Stimulated activated CD8-positive, alpha-beta memory T cell treated with anti-CD3 and anti-CD28 coated beads, Interleukin-15, amount 100 ng/mL, for 48 hours (primary cell): ENCODE results near the gene DENND4A.
"Not testable (repeated sequence)": the region's sequence is repeated elsewhere in the genome, so short reads cannot be mapped to it uniquely, and the experiment has no call there.

Source experiments
- DNase-seq, 2 donors: peaks; one replicate each; pipeline ENCODE4 v3.0.0-alpha.2; 2020; ENCODE audit warnings: low read depth in 2 of 2

The DENND4A gene

GRCh38 chr15:65757256-65757655 is 34.8 kb downstream of the DENND4A start:
- DNase-seq = no peak

GRCh38 chr15:65752151-65752700 is 39.9 kb downstream of the DENND4A start:
- DNase-seq = no peak

DNA sequence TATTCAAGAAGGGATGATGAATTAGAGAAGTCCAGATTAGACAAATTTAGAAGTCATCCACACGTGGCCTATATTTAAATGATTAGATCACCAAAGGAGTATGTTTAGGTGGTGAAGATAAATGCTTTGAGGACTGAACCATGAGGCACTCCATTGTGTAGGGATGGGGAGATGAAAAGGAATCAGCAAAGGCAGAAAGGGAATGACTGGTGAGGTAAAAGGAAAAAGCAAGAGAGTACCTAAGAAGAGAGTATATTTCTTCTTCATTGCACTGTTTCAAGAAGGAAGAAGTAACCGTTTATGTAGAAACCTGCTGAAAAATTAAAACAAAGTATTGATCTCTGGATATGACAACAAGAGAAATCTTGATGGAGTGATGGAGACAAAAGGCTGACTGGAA is 40.7 kb downstream of the DENND4A start:
- DNase-seq = no peak

GRCh38 chr15:65747265-65747664 is 44.8 kb downstream of the DENND4A start:
- no peak for DNase-seq

- DNase-seq = no peak
Measured at GRCh38 chr15:65743637-65744252, 48.3 kb downstream of the DENND4A start.

GRCh38 chr15:65740148-65740547 is 51.9 kb downstream of the DENND4A start:
- DNase-seq = no peak

DNA sequence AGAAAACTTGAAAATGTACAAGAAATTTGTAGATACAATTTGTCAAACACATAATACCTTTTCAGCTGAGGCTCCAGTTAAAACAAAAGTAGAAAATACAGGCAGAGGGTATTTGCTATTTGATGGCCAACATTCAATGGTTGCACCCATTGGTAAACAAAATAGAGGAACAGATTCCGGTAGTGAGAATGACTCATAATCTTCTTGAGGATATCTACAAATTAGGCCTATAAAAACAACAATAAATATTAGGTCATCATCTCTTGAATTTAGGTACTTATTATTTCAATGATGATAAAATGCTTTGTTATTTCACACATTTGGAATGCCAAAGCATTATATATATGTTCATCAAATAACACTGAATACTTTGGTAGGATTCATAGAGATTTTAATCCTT is 53.4 kb downstream of the DENND4A start:
- no peak for DNase-seq

- not testable (repeated sequence) for DNase-seq
Measured at GRCh38 chr15:65733599-65733998, 58.5 kb downstream of the DENND4A start.

DNA sequence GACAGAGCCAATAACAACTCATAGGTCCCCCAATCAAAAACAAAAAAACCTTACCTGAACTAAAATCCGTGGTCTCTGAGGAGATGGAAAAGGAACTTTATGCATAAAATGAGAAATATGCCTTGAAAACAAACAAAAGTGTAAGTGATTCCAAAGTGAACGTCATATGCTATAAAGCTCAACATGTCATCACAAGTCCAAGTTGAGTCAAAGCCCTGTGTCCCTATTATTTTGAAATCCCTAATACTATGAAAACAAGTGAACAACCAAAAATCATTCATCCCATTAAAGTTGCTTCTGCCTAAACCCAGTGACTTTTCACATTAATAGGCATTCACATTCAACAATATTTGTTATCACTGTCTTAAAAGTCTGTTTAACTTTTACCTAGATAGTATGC is 59.4 kb downstream of the DENND4A start:
- DNase-seq = no peak

DNA sequence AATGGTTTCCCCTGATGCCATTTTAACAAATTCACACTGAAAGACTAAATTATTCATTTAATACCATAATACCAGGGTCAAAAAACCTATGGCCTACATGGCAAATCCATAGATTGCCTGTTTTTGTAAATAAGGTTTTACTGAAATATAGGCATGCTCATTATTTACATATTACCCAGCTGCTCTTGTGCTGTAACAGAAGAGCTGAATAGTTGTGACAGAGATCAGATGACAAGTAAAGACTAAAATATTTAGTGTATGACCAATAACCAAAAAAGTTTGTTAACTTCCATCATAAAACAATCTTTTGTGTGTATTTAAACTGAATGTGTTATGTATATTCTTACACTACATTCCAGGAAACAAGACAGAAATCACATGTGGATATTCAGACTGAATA is 60.2 kb downstream of the DENND4A start:
- no peak for DNase-seq

GRCh38 chr15:65730549-65731172 is 61.4 kb downstream of the DENND4A start:
- no peak for DNase-seq

GRCh38 chr15:65724464-65725215 is 67.5 kb downstream of the DENND4A start:
- no peak for DNase-seq

DNA sequence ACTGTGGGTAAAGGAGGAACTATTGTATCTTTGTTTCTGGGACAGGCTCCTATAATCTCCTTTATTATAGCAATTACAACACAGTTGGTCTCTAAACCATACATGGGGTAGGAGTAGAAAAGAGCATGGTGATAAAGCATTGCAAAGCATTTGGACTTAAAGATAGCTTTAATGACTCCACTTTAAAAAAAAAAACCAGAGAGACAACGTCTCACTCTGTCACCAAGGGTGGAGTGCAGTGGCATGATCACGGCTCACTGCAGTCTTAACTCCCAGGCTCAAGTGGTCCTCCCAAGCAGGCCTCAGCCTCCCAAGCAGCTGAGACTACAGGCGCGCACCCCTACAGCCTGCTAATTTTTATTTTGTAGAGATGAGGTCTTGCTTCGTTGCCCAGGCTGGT is 68.2 kb downstream of the DENND4A start:
- no peak for DNase-seq

- DNase-seq = no peak
Measured at GRCh38 chr15:65722191-65722590, 69.9 kb downstream of the DENND4A start.

DNA sequence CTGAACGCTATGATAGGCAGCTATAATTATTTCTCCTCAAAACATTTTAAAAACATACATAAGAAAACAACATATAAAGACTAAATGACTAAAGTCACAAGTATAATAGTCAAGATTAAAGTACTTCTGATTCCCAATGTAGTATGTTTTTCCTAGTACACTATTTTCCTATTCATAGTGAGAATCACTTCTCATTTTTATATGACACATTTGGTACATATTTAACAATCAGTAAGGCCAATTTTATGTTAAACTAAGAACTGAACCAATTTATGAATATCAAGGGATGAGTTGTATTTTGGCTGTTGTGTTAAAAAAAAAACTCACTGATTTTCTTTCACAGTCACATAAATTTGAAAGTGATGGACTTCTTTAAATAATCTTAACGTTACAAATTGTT is 79.7 kb downstream of the DENND4A start:
- no peak for DNase-seq

DNA sequence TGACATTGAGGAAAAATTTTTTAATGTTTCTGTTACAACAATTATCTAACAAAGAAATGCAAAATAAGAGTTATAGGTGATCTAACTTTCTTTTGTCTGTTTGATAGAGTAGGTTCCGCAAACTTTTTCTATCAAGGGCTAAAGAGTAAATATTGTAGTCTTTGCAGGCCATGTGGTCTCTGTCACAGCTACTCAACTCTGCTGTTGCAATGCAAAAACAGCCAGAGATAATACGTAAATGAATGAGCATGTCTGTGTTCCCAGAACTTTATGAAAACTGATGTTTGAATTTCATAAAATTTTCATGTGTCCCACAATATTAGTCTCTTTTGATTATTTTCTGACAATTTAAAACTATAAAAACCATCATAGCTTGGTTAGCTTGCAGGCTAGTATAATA is 97.0 kb downstream of the DENND4A start:
- no peak for DNase-seq

DNA sequence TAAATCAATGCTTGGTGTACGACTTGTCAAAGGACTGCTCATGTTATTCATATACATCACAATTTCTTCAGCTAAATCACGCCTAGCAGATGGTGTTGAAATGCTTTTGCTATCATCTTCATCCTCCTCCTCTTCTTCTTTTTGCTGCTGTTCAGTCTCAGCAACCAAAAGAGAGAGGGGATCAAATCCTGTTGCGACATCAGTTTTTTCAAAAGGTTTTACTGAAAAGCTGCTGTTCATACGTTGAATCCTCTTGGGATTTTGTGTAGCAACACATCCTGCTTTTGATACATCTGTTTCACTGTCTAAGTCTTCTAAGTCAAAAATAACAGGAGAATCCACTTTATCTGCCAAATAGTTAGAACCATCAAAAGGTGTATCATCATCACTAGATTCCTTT is 101.3 kb downstream of the DENND4A start:
- no peak for DNase-seq

DNA sequence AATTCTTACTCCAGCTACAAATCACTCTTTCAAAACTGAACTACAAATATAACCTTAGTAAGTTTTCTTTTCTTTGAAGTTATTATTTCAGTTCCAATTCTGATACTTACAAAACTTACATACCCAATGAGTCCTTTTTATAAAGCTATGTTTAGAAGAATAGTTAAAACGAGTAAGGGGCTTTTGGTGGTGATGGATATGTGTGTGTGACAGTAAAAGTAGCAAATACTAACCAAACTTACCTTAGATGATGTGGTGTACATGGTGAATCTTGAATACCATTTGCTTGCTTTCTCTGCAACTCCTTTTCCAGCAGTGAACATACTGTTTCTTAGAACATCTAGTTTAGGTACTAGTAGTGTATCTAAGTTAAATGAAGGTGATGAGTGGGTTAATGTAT is 101.9 kb downstream of the DENND4A start:
- no peak for DNase-seq

GRCh38 chr15:65688462-65688861 is 103.6 kb downstream of the DENND4A start:
- DNase-seq = no peak

- DNase-seq = no peak
Measured at GRCh38 chr15:65682404-65682911, 109.6 kb downstream of the DENND4A start.

DNA sequence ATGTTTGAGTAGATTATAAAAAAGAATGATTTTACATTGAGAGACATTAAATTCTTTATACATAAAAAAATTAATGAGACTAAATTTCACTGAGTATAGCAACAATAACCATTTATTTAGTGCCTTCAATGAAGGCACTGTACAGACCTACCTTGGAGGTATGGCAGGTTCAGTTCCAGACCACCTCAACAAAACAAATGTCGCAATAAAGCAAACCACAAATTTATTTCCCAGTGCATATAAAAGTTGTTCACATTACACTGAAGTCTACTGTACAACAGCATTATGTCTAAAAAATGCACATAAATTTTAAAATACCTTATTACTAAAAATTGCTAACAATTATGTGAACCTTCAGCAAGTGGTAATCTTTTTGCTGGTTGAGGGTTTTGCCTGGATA is 111.5 kb downstream of the DENND4A start:
- no peak for DNase-seq

GRCh38 chr15:65676123-65676522 is 116.0 kb downstream of the DENND4A start:
- DNase-seq = no peak

DNA sequence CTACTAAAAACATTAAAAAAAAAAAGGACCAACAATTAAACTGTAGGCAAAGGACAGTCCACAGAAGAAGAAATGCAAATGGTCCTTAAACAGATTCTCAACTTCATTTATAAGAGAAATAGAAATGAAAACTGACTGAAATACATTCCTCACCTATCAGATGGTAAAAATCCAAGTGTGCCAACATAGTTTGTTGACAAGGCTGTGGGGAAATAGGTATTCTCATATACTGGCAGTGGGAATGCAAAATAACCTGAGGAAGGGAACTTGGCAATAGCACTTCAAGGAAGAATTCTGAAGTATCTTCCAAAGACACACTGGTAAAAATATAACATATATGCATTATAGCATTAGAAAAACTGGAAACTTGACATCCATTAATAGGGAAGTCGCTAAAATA is 116.5 kb downstream of the DENND4A start:
- DNase-seq = no peak
